ENCODE results near the gene FLT1. TPM values are rescaled to one million over a fixed set of nuclear protein-coding genes. Genes with fewer than 3 reads are reported as not detected.

FLT1 gene
- total and polyA plus RNA-seq, 7 donors, result 9.0 to 38.6 (median 15.6) TPM

- Histone ChIP-seq H3K4me1 (no peaks in the 10 kb centered on the region), H3K4me3 (no peak overlapping the region), H3K27me3 (ENCODE audit: insufficient read depth in 3 of 3, low read length in 2 of 3) (no peaks in the 10 kb centered on the region), H3K36me3 (ENCODE audit: insufficient read depth in 1 of 2, low read depth in 1 of 2) (no peaks in the 10 kb centered on the region), H3K9me3 (no peaks in the 10 kb centered on the region), H3K27ac (no peak overlapping the region)
- ATAC-seq (no peak), DNase-seq (no peak)
- no peak for TF ChIP-seq CTCF (IDR thresholded peaks at IDR 0.05)
- 74 to 87% (median 79%) methylated on average over 2 of the region's 2 CpGs for WGBS, 3 donors
- intact Hi-C loops (cut with DNase I), result no loop called here
Measured at GRCh38 chr13:28333204-28333881, 161.6 kb downstream of the FLT1 start.

- Histone ChIP-seq H3K27ac (no peak overlapping the region), H3K9me3 (no peaks in the 10 kb centered on the region), H3K4me1 (peaks cover under 1% of the 10 kb centered on the region), H3K36me3 (ENCODE audit: insufficient read depth in 1 of 2, low read depth in 1 of 2) (no peaks in the 10 kb centered on the region), H3K27me3 (ENCODE audit: insufficient read depth in 3 of 3, low read length in 2 of 3) (no peaks in the 10 kb centered on the region), H3K4me3 (no peak overlapping the region)
- no peak for TF ChIP-seq CTCF (IDR thresholded peaks at IDR 0.05)
- WGBS, 3 donors, result 73 to 83% (median 75%) methylated on average over 17 of the region's 17 CpGs
- DNase-seq (no peak), ATAC-seq (peak in 2 of 4 donors; percentile 45 to 61)
- intact Hi-C loops (cut with DNase I), result loop anchor here (10.0 kb wide), 2 partner anchors 305 to 465 kb away; no protein-coding TSS in a partner anchor
Measured at GRCh38 chr13:28329395-28330158, 165.4 kb downstream of the FLT1 start.

GRCh38 chr13:28328271-28328607, 166.7 kb downstream of the FLT1 start:
- intact Hi-C loops (cut with DNase I), result loop anchor here (10.0 kb wide), 2 partner anchors 307 to 467 kb away; no protein-coding TSS in a partner anchor
- ATAC-seq, result no peak

More at GRCh38 chr13:28328271-28328607, 166.7 kb downstream of the FLT1 start:
- TF ChIP-seq CTCF (IDR thresholded peaks at IDR 0.05), result no peak
- Histone ChIP-seq H3K27me3 (ENCODE audit: insufficient read depth in 3 of 3, low read length in 2 of 3) (no peaks in the 10 kb centered on the region), H3K4me3 (no peak overlapping the region), H3K9me3 (no peaks in the 10 kb centered on the region), H3K27ac (no peak overlapping the region), H3K4me1 (peaks cover 4% of the 10 kb centered on the region), H3K36me3 (ENCODE audit: insufficient read depth in 1 of 2, low read depth in 1 of 2) (no peaks in the 10 kb centered on the region)
- WGBS, 3 donors, result 81 to 90% (median 85%) methylated on average over 8 of the region's 8 CpGs
- DNase-seq, result no peak

All from psoas muscle (tissue), 8 donors.